GM23338 (cell line): ENCODE results near the gene OSBPL10. TPM values are rescaled to one million over a fixed set of nuclear protein-coding genes. Genes with fewer than 3 reads are reported as not detected.

Experiments
- ATAC-seq: fragments of 200-7000 bp; cut with Tn5 transposase; 3 replicates; pipeline ENCODE4 v1.9.1; 2020
- DNase-seq: peaks from one replicate; pipeline ENCODE4 v3.0.0-alpha.2; 2015; ENCODE audit warnings: low spot score
- H2AFZ ChIP-seq: fragments of 200-600 bp; sonication (generic); 2 replicates; pipeline ENCODE4 v1.8.0; 2016; ENCODE audit warnings: antibody characterized with exemption, mild to moderate bottlenecking, moderate library complexity
- H3F3A ChIP-seq: fragments of 200-600 bp; sonication (generic); replicated peaks from 2 replicates; pipeline ENCODE4 v1.8.0; 2017; ENCODE audit warnings: antibody characterized with exemption, mixed run types, low read depth
- H3K27ac ChIP-seq: fragments of 200-600 bp; sonication (generic); 2 replicates; pipeline ENCODE4 v1.6.1; 2016; ENCODE audit warnings: low read depth
- H3K27me3 ChIP-seq: fragments of 200-600 bp; sonication (generic); 2 replicates; pipeline ENCODE4 v1.8.0; 2016; ENCODE audit warnings: mild to moderate bottlenecking, mixed run types, moderate library complexity; ENCODE audit not compliant: insufficient read depth
- H3K36me3 ChIP-seq: fragments of 200-600 bp; sonication (generic); 2 replicates; pipeline ENCODE4 v1.8.0; 2016; ENCODE audit warnings: mild to moderate bottlenecking; ENCODE audit not compliant: insufficient read depth
- H3K4me1 ChIP-seq: fragments of 200-600 bp; sonication (generic); 2 replicates; pipeline ENCODE4 v1.8.0; 2016; ENCODE audit warnings: mild to moderate bottlenecking, moderate library complexity; ENCODE audit not compliant: insufficient read depth
- H3K4me2 ChIP-seq: fragments of 200-600 bp; sonication (generic); 2 replicates; pipeline ENCODE4 v1.7.1; 2017; ENCODE audit warnings: mixed run types
- H3K4me3 ChIP-seq: fragments of 200-600 bp; sonication (generic); 2 replicates; pipeline ENCODE4 v1.6.1; 2016; ENCODE audit warnings: mixed run types
- H3K79me2 ChIP-seq: fragments of 200-600 bp; sonication (generic); replicated peaks from 2 replicates; pipeline ENCODE4 v1.8.0; 2017; ENCODE audit warnings: mild to moderate bottlenecking; ENCODE audit not compliant: insufficient read depth
- H3K9me2 ChIP-seq: fragments of 200-600 bp; sonication (generic); 2 replicates; pipeline ENCODE4 v1.8.0; 2017; ENCODE audit not compliant: insufficient read depth
- H4K20me1 ChIP-seq: fragments of 200-600 bp; sonication (generic); replicated peaks from 2 replicates; pipeline ENCODE4 v1.8.0; 2017; ENCODE audit warnings: mild to moderate bottlenecking; ENCODE audit not compliant: insufficient read depth
- H3K27ac Mint-ChIP-seq: 2 replicates; pipeline ENCODE4 v1.8.0; 2020; ENCODE audit warnings: inconsistent platforms, mild to moderate bottlenecking, moderate library complexity, mixed read lengths
- H3K27me3 Mint-ChIP-seq: 3 replicates; pipeline ENCODE4 v1.8.0; 2022; ENCODE audit warnings: low read depth, mild to moderate bottlenecking, moderate library complexity, mixed read lengths, inconsistent platforms; ENCODE audit not compliant: insufficient read depth, poor library complexity
- H3K36me3 Mint-ChIP-seq: 3 replicates; pipeline ENCODE4 v1.8.0; 2021; ENCODE audit warnings: low read depth, mild to moderate bottlenecking, inconsistent platforms, moderate library complexity, mixed read lengths
- H3K4me1 Mint-ChIP-seq: 3 replicates; pipeline ENCODE4 v1.8.0; 2020; ENCODE audit warnings: mild to moderate bottlenecking, inconsistent platforms, mixed read lengths
- H3K4me3 Mint-ChIP-seq: 3 replicates; pipeline ENCODE4 v1.8.0; 2021; ENCODE audit warnings: moderate library complexity, mild to moderate bottlenecking, inconsistent platforms, mixed read lengths
- H3K9me3 Mint-ChIP-seq: 3 replicates; pipeline ENCODE4 v1.8.0; 2020; ENCODE audit warnings: moderate library complexity, mild to moderate bottlenecking, inconsistent platforms, mixed read lengths
- ETS1 ChIP-seq: IDR thresholded peaks from 2 replicates; pipeline ENCODE4 v1.6.1; 2016; ENCODE audit warnings: antibody characterized with exemption
- EZH2 ChIP-seq: fragments of 200-600 bp; sonication (generic); IDR thresholded peaks from one replicate; pipeline ENCODE4 v1.8.0; 2017; ENCODE audit warnings: antibody characterized with exemption, mild to moderate bottlenecking, low read depth; ENCODE audit not compliant: unreplicated experiment
- EZH2phosphoT487 ChIP-seq: fragments of 200-600 bp; sonication (generic); IDR thresholded peaks from one replicate; pipeline ENCODE4 v1.8.1; 2018; ENCODE audit warnings: antibody characterized with exemption; ENCODE audit not compliant: unreplicated experiment
- JUNB ChIP-seq: IDR thresholded peaks from one replicate; pipeline ENCODE4 v1.6.1; 2016; ENCODE audit warnings: antibody characterized with exemption; ENCODE audit not compliant: unreplicated experiment
- NANOG ChIP-seq: IDR thresholded peaks from 2 replicates; pipeline ENCODE4 v1.6.1; 2016; ENCODE audit warnings: antibody characterized with exemption, borderline replicate concordance
- POLR2AphosphoS5 ChIP-seq: IDR thresholded peaks from 2 replicates; pipeline ENCODE4 v1.6.1; 2016; ENCODE audit warnings: antibody characterized with exemption, low read depth
- REST ChIP-seq: IDR thresholded peaks from one replicate; pipeline ENCODE4 v1.6.1; 2018; ENCODE audit warnings: antibody characterized with exemption; ENCODE audit not compliant: unreplicated experiment
- STAT1 ChIP-seq: IDR thresholded peaks from one replicate; pipeline ENCODE4 v1.6.1; 2016; ENCODE audit warnings: antibody characterized with exemption; ENCODE audit not compliant: unreplicated experiment
- ZNF114 ChIP-seq: fragments of 250-450 bp; sonication (Bioruptor Pico); IDR thresholded peaks from 2 replicates; pipeline ENCODE4 v1.5.0; 2020; ENCODE audit warnings: mild to moderate bottlenecking, moderate library complexity
- ZNF331 ChIP-seq: fragments of 250-450 bp; sonication (Bioruptor Pico); IDR thresholded peaks from 2 replicates; pipeline ENCODE4 v1.5.0; 2020; ENCODE audit warnings: low read depth, mild to moderate bottlenecking, moderate library complexity
- polyA plus RNA-seq: library from polyadenylated mRNA; unstranded; fragments of >200 nt; fragmentation: Nextera tagmentation; extraction: Ambion mirVana; gene quantifications from 2 replicates; pipeline ENCODE4 v1.2.1, GENCODE V29; 2016
- total RNA-seq: library from RNA; depleted of rRNA; stranded (reverse); fragments of >200 nt; shearing (Covaris generic); gene quantifications from 2 replicates; pipeline ENCODE4 v1.2.3, GENCODE V29; 2014
- TF ChIP-seq, protein P1 (sequence below), 2 experiments: fragments of 200-600 bp in 1 of 2; sonication (generic) in 1 of 2; conservative IDR thresholded peaks; 2 replicates each; pipeline versions ENCODE4 v1.5.1 to v1.6.1; 2016 to 2017; ENCODE audit warnings: antibody characterized with exemption in 2 of 2, low read depth in 2 of 2, mild to moderate bottlenecking in 2 of 2, moderate library complexity in 1 of 2

OSBPL10 gene
- total and polyA plus RNA-seq, 2 experiments from 2014 or later = 23.8 to 149 TPM

GRCh38 chr3:31924610-31925270 is 56.3 kb downstream of the OSBPL10 start:
- Mint-ChIP-seq H3K36me3 (peaks cover 22% of the 10 kb centered on the region), H3K9me3 (peaks cover 10% of the 10 kb centered on the region), H3K27me3 (peaks cover 7% of the 10 kb centered on the region), H3K27ac (peak overlapping the region; percentile 8), H3K4me3 (no peak overlapping the region), H3K4me1 (peaks cover 52% of the 10 kb centered on the region)
- 0 out of 2 replicates have a peak overlapping the region, but pooled peaks have one; percentile 29 for H3K27ac ChIP-seq
- peaks cover 100% of the 10 kb centered on the region for H3K79me2 ChIP-seq
- DNase-seq = no peak
- H3K4me1 ChIP-seq = peaks cover 48% of the 10 kb centered on the region
- no peak for ATAC-seq
- no peaks in the 10 kb centered on the region for H3K36me3 ChIP-seq
- TF ChIP-seq EZH2 (no peak), REST (no peak), ZNF114 (CRISPR knock-in tag) (no peak), NANOG (no peak), POLR2AphosphoS5 (no peak), ZNF331 (CRISPR knock-in tag) (no peak), ETS1 (no peak), STAT1 (no peak), EZH2phosphoT487 (no peak), JUNB (no peak)
- H2AFZ ChIP-seq = no peak overlapping the region
- peaks cover 4% of the 10 kb centered on the region; the same call in 1 of the 2 replicates for H3K9me2 ChIP-seq
- no peaks in the 10 kb centered on the region for H3K27me3 ChIP-seq
- peaks cover 25% of the 10 kb centered on the region; the same call in 1 of the 2 replicates for H4K20me1 ChIP-seq
- no peak overlapping the region for H3K4me2 ChIP-seq
- no peaks in the 10 kb centered on the region for H3F3A ChIP-seq
- H3K4me3 ChIP-seq = no peak overlapping the region

- no peak overlapping the region for H3K4me3 Mint-ChIP-seq
- peaks cover 4% of the 10 kb centered on the region; the same call in 1 of the 2 replicates for H3F3A ChIP-seq
- H3K36me3 ChIP-seq = no peaks in the 10 kb centered on the region
- no peak for ATAC-seq
- H3K79me2 ChIP-seq = peaks cover 100% of the 10 kb centered on the region
- H3K27ac ChIP-seq = 0 out of 2 replicates have a peak overlapping the region, but pooled peaks have one; percentile 3
- peaks cover 17% of the 10 kb centered on the region for H3K9me3 Mint-ChIP-seq
- H3K4me1 ChIP-seq = peaks cover 53% of the 10 kb centered on the region
- no peak overlapping the region for H3K4me3 ChIP-seq
- H3K27me3 Mint-ChIP-seq = peaks cover 7% of the 10 kb centered on the region
- no peak overlapping the region for H2AFZ ChIP-seq
- no peaks in the 10 kb centered on the region for H3K27me3 ChIP-seq
- peaks cover 62% of the 10 kb centered on the region for H3K4me1 Mint-ChIP-seq
- H4K20me1 ChIP-seq = peaks cover 17% of the 10 kb centered on the region; the same call in 1 of the 2 replicates
- H3K9me2 ChIP-seq = peaks cover 4% of the 10 kb centered on the region; the same call in 1 of the 2 replicates
- H3K27ac Mint-ChIP-seq = peak overlapping the region; percentile 45; the same call in 1 of the 2 replicates
- no peak overlapping the region for H3K4me2 ChIP-seq
- DNase-seq = no peak
- H3K36me3 Mint-ChIP-seq = peaks cover 33% of the 10 kb centered on the region
- TF ChIP-seq POLR2AphosphoS5 = no peak
- no peak for TF ChIP-seq ZNF114 (CRISPR knock-in tag)
- TF ChIP-seq, protein P1, sequence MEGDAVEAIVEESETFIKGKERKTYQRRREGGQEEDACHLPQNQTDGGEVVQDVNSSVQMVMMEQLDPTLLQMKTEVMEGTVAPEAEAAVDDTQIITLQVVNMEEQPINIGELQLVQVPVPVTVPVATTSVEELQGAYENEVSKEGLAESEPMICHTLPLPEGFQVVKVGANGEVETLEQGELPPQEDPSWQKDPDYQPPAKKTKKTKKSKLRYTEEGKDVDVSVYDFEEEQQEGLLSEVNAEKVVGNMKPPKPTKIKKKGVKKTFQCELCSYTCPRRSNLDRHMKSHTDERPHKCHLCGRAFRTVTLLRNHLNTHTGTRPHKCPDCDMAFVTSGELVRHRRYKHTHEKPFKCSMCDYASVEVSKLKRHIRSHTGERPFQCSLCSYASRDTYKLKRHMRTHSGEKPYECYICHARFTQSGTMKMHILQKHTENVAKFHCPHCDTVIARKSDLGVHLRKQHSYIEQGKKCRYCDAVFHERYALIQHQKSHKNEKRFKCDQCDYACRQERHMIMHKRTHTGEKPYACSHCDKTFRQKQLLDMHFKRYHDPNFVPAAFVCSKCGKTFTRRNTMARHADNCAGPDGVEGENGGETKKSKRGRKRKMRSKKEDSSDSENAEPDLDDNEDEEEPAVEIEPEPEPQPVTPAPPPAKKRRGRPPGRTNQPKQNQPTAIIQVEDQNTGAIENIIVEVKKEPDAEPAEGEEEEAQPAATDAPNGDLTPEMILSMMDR (conservative IDR thresholded peaks at IDR 0.05; ENCODE audit: low read depth in 2 of 2) = no peak
Measured at GRCh38 chr3:31922962-31923361, 58.1 kb downstream of the OSBPL10 start.
